Measurements from ENCODE around the gene EDIL3. TPM values are rescaled to one million over a fixed set of nuclear protein-coding genes. Genes with fewer than 3 reads are reported as not detected.
"Not testable (repeated sequence)": the region's sequence is repeated elsewhere in the genome, so short reads cannot be mapped to it uniquely, and the experiment has no call there.

The EDIL3 gene
- total RNA-seq, 1 experiment from 2014 or later: 191 TPM

DNA sequence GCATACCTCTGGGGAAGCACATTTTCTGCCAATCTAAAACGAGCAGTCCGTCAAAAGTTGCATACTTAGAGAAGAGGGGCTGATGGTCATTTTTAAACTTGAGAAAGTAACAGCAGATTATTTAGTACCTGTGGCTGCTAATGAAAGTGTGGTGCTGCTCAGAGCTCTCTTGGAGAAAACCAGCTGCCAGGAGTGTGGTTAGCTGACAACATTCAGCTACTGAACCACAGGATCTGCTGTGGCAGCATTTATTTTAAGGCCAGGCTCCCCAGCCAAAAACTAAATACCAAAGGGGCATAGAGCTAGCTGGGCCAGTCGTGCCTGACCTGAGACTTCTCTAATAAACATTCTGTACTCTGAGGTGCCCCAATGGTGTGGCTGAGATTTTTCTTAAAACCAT, 203.6 kb downstream of the EDIL3 start:
- no peak for DNase-seq (ENCODE audit: low read depth)

DNA sequence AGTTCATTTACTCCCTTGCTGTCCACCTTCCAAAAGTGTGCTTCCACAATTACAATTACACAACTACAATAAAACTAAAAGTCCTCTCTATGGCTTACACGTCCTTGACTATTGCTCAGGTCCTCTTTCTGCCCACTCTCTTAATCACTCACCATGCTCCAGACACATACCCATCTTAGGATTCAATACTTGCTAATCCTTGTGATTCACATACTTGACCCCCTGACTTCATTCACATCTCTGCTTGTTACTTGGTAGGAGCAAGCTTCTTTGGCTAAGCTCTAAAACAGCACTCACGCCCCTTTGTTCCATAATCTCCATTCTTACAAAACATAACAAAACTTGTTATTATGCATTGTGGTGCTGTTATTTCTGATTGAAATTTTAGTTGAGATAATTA, 215.8 kb downstream of the EDIL3 start:
- DNase-seq (ENCODE audit: low read depth): no peak

DNA sequence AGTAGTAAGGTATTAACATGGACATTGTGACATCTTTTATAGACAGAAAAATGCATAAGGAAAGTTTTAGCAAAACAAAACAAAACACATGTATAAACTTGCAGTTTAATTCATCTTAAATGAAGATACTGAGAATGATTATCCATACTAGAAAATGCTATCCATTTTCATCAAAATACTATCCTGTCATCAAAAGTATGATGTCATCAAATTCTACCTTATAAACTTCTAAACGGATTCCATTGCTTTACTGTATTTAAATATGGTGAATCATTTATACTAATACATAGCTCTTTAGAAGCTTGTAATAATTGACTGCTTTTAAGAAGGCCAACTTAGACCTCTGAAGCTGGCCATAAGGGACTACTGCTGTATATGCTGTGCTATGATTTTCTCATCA, 221.0 kb downstream of the EDIL3 start:
- DNase-seq (ENCODE audit: low read depth): no peak

DNA sequence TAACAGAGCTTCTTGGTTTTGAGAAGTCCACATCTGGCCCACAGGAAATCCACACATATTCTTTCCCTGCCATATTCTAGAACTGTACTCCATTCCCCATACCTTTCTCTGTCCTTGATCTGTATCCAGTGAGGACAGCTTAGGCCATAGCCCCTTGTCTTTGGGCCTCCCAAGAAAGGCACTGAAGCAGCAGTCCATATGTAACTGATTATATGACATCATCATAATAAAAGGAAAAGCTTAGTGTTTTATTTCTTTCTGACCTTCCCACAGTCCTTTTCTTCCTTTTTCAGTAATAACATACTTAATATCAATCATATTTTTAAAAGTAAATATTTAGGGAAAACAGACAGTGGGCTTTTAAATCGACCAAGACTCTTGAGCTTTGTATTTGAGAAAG, 222.0 kb downstream of the EDIL3 start:
- no peak for DNase-seq (ENCODE audit: low read depth)

DNA sequence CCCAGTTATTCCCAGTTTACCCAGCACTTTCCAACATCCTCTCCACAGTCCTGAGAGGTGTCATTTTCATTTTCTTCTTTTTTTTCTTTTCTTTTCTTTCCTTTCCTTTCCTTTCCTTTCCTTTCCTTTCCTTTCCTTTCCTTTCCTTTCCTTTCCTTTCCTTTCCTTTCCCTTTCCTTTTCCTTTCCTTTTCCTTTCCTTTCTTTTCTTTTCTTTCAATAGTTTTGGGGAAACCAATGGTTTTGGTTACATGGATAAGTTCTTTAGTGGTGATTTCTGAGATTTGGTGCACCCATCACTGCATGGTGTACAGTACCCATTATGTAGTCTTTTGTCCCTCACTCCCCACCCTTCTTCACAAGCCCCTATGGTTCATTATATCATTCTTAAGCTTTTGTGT, 224.0 kb downstream of the EDIL3 start:
- DNase-seq (ENCODE audit: low read depth): not testable (repeated sequence)

DNA sequence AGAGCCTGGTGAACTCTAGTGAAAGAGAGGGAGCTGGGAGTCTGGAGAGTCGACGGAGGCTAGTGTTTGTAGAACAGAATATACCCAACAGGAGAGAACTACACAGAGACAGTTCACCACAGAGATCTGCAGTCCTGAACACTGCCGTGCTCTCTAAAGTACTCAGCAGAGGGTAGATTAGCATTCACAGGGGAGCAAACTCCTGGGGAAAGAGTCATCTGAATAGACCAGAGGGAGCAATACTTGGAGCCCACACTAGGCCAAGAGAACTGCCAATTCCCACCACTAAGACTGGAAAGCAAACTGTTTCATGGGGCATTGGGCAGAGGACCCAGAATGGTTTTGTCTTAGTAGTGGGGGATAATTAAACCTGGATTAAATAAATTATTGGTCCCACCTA, 235.6 kb downstream of the EDIL3 start:
- DNase-seq (ENCODE audit: low read depth): no peak

DNA sequence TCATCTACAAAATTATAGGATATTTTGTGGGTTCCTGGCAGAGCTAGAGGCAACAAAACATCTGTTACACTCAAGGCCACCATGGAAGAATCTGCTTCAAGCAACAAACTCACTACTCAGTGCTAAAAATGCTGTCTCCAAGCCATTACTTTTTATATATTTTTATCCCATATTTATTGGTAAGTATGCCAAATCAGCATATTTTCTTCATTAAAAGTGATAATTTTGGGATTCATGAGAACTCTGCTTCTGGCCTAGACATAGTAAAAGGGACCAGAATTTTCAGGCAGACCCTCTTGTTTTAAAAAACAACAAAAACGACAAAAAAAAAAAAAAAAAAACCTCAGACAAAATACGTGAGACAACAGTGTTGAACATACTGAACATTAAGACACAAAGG, 236.0 kb downstream of the EDIL3 start:
- DNase-seq (ENCODE audit: low read depth): no peak

DNA sequence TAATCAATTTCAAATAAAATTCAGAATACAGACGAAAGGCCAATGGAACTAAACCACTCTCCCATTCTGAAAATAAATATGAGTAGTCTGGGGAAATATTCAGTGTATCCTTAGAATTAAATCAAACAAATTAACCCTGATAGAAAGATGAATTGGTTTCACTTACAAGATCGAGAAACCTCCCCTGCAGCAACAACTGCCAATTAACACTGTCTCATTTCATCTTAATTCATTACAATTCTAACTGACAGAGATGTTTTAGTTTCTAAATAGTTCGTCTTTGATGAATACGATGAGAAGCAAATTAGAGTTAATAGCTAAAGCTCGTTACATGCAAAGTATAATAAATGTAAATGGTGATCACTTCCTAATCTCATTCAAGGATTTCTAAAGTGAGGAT, 247.1 kb downstream of the EDIL3 start:
- DNase-seq (ENCODE audit: low read depth): no peak

DNA sequence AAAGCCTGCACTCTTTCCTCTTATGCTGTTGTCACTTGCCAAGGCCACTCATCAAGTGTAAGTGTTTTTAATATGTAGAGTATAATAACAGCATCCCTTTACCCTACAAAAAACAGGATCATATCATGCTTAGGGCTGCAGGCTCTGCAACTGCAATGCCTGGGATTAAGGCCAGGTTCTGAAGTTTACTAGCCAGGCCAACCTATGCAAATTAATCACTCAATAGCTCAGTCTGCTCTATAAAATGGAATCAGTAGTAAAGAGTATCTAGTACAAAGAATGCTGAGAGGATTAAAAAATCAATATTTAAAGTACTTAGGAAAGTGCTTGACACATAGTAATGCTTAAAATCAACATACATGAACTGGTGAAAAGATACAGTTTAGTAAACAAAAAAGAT, 253.3 kb downstream of the EDIL3 start:
- DNase-seq (ENCODE audit: low read depth): no peak

DNA sequence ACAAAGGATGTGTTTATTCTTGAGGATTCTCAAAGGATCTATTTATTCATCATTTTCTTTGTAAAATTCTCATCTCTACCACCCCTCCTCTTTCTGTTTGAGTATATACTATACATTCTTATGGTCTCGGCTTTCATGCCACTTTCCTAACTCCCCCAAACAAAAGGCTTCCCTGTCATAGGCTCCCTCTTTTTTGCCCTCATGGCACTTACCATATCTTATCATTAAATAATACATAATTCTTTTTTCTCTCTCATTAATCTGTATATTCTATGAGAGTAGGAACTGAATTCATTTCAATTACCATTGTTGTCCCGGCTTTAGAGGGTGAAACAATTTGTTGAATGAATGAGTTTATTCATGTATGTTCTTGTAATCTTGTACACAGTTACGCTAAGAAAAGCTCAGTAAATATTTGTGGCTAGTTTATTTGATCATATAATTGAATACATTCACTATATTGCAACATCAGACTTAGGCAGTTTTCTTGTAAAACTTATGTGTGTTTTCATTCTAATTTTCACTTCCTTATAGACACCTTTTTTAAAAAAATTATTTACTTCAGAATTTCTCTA, 254.6 kb downstream of the EDIL3 start:
- no peak for DNase-seq (ENCODE audit: low read depth)

DNA sequence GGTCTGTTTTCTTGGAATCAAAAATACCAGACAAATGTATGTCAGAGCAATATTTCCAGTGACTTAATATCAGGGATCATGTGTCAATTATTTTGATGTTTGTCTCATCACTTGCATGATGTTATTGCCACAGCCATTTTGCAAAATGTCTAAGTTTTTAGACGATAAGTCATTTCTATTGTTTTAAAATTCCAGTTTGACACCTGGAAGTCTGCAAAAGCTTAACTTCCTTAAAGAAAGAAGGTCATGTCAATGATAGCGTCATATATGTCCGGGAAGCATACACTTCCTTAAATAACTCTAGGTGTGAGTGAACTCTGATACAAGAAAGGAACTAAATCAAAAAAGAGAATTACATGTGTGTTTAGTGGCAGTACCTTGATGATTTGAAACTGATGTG, 259.5 kb downstream of the EDIL3 start:
- DNase-seq (ENCODE audit: low read depth): no peak

DNA sequence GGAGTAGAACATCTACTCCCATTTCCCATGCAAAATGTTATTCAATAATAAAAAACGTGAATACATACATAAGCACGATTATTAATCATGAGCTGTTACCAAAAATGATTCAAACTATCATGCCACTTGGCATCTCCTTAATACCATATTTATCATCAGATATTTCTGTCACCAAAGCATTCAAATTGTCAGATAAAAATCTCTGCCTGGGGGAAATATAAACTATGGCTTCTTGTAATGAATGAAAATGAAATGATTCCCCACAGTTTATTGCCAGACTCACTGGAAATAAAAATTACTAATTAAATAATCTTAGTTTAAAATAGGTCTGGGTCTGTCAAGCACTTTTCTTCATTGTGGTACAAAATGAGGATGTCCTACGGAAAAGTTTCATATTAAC, 265.4 kb downstream of the EDIL3 start:
- no peak for DNase-seq (ENCODE audit: low read depth)

DNA sequence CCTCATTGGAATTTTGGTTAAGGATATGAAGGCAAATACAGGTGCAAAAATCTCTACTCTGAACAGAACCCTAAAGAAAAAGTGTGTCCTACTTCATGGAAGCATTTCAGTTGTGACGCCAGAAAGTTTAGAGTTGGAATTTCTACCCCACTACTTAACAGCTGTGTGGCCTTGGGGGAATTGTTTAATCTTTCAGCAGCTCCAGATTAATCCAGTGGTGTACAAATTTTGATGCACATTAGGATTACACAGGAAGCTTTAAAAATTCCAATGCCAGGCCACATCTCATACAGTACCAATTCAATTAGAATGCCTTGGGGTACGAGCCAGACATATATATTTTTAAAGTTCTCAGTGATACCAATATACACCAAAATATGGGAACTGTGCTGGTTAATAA, 266.1 kb downstream of the EDIL3 start:
- DNase-seq (ENCODE audit: low read depth): no peak

DNA sequence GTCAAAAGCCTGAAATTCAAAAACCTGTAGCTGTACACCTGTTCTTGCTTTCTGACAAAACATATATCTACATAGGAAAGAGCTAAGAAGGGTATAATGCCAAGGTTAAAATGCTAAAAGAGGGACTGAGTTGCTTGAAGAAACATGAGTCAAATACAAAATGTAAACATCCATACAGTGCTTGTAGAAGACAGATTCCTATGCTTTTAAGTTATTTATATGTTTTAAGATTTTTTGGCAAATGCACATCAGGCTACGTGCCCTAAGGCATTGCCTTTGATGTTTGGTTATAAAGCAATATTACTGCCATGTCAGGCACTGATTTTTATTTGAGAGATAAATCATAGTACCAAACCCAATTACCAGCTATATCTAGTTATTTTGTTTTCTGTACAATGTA, 269.0 kb downstream of the EDIL3 start:
- DNase-seq (ENCODE audit: low read depth): no peak

DNA sequence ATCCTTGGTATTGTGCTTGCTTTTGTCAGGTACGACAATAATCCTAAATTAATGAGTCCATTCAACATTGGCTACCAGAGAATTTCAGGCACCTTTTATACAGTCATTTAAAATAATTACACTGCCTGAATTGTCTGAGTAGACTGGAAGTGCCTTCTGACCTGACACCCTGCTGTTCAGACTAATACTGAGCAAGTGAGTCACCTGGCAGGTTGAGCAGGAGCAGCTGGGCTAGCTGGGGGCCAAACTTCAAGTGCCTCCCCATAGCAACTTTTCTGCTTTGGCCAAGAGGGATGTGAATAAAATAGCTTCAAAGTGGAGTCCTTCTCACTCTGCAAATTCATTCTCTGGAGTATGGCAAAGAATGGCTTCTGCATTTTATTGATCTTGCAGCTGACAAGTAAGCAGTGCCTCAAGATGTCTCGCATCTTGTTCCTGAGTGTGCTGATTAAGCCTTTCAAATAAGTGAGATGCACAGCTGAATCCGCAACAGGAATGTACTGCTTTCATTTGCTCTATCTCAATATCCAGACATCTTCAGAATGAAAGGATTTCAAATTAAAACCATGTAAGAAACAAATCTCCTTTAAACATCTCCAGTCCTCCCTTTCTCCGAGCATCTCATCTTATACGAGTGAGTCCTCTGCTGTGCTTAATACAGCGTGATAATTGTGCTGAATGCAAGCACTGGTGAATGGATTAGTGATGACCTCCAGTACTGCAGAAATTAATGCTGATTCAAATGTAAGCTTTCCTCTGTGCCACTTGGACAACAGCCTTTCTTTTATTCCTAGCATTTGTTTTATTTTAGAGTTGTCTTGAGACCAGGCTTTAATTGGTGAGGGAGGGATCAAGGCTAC, 271.2 kb downstream of the EDIL3 start:
- peak; percentile 71 for DNase-seq (ENCODE audit: low read depth)

DNA sequence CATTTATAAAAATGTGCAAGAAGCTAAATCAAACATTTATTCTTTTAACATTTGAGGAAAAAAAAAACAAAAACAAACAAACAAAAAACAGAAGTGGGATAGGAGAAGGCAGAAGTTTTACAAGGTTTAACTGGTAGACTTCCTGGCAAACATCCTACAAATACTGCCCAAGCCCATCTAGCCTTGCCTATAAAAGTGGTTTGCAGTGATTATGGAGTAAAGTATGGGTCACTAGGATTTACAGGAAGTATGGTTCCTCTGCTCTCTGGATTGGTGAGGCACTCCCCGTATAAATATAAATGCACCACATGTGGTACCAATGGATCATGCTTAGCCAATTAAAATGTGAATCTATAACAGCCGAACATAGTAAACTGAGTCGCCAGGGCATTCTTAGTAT, 291.9 kb downstream of the EDIL3 start:
- DNase-seq (ENCODE audit: low read depth): no peak

DNA sequence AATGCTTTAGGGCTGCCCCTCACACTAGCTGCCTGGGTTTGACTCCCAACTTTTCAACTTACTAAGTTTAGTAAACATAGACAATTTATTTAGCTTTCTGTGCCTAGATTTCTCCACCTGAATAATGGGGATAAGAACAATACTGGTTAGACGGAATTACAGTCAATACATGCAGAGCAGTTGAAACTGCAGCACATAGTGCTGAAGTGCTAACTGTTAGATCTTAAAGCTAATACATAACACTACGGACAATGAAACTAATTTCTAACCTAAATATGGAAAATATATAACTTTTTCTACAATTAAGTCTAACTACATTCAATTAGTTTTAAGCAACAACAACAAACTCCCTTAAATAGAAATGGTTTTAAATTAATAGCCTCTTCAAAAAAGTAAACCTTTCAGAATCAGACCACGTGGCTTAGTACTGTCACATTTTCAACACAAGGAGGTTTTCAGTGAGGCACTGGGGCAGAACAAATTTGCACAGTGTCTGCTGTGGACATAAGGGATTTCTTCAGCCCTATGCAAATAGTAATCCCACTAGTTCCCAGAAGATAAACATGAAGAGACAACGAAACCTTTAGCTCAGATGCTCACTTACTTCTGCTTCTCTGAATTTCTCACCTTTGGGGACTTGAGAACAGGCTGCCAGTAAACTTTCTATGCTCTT, 293.4 kb downstream of the EDIL3 start:
- DNase-seq (ENCODE audit: low read depth): no peak

DNA sequence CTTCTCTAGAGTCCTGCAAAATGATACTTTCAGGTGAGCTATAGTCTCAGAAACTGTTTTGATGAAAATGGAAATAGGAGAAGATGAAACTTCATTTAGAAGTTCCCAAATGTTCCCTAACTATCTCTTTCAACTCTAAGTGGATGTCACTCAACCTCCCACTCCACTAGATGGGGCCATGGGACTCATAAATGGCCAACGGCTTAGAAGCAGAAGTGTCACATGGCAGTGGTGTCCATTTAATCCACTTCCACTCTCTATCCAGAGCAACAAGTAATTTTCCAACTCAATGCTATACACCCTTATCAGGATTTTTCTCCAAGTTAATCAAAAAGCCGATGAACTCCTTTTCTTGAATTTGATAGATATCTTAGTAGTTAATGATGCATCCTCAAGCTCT, 295.7 kb downstream of the EDIL3 start:
- peak; percentile 34 for DNase-seq (ENCODE audit: low read depth)

DNA sequence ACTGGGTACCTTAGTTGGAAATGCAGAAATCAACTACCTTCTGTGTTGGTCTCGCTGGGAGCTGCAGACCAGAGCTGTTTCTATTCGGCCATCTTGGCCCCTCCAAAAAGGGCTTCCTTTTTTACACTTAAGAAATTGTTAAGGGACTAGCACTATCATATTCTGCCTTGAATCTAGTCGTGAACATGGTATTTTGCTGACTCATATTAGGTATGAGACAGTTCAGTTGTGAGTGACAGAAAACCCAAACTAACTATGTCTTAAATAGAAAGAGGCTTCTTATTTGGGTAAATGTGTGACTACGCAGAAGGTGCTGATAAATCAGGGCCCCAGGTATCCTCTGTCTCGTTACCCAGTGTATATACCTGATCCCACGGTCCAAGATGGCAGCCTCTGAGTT, 298.2 kb downstream of the EDIL3 start:
- DNase-seq (ENCODE audit: low read depth): no peak

DNA sequence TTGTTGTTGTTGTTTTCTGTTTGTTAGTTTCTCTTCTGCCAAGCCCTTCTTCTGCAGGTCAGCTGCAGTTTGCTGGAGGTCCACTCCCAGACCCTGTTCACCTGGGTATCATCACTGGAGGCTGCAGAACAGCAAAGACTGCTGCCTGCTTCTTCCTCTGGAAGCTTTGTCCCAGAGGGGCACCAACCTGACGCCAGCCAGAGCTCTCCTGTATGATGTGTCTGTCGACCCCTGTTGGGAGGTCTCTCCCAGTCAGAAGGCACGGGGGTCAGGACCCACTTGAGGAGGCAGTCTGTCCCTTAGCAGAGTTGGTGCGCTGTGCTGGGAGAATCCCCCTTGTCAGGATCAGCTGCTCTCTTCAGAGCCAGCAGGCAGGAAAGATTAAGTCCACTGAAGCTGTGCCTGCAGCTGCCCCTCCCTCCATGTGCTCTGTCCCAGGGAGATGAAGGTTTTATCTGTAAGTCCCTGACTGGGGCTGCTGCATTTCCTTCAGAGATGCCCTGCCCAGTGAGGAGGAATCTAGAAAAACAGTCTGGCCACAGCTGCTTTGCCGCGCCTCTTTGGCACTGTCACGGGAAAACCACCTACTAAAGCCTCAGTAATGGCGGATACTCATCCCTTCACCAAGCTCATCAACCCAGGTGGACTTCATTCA, 299.2 kb downstream of the EDIL3 start:
- DNase-seq (ENCODE audit: low read depth): no peak

DNA sequence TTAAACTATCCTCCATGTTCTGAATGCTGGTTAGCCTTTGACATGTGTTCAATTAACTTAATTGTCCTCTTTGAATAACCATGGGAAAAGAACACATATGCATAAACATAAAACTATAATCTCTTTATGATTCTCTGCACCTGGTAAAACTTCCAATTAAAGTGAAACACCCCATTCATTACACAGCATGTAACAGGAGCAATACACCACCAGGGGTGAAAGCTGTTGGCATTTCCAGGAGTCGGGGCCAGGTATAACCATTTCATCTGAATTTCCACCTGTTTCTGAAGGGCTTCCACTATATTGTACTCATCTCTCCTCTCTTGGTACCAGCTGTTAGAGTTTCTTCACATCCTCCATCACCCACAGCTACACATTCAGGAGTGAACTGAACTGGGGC, 303.8 kb downstream of the EDIL3 start:
- DNase-seq (ENCODE audit: low read depth): no peak

DNA sequence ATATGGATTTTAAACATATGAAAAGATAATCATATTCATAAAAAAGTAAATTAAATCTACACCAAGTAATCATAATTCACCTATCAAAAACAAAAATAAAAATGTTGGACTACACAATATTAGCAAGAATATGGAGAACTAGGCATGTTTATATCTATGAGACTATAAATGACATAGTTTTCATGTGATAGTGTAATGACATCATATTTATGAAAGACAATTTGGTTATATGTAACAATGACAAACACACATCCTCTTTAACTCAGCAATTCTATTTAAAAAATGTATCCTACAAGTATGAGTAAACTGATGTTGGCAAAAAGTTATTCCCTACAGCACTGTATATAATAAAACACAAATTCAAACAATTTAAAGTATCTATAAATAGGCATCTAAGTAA, 312.3 kb downstream of the EDIL3 start:
- no peak for DNase-seq (ENCODE audit: low read depth)

Data from Daoy (cell line).